ENCODE measurements around the gene SELENOF. TPM values are rescaled to one million over a fixed set of nuclear protein-coding genes. Genes with fewer than 3 reads are reported as not detected.
A peak's percentile ranks its signal among the peaks of the same experiment; 100 is the strongest.

SELENOF gene
- 60.0 and 128 TPM in 2 replicates for total RNA-seq (2012; rRNA removed)
- 124 and 153 TPM in 2 replicates for polyA plus RNA-seq (2012; rRNA removed)
- polyA plus RNA-seq (2012; cell fraction: cytosol; rRNA removed) = 22.7 and 43.6 TPM in 2 replicates
- 3.4 and 38.6 TPM in 2 replicates for polyA plus RNA-seq (2012; cell fraction: nucleus; rRNA removed; ENCODE audit: low replicate concordance)
- Bru-seq, nascent RNA = percentile 91 among the genes with signal in this experiment
- BruChase-seq, experiment 1, labeled RNA remaining after a 6-hour chase = percentile 84 among the genes with signal in this experiment
- BruChase-seq, experiment 2, labeled RNA remaining after a 2-hour chase = percentile 84 among the genes with signal in this experiment
- long read RNA-seq, transcript SELENOF-201 (5 exons, 1,781 nt) = major isoform, 179 of 219 reads
- long read RNA-seq, transcript SELENOF-202 (4 exons, 1,220 nt) = minor isoform, 13 of 219 reads
- long read RNA-seq, partial matches to known transcripts = 5 of 219 reads
- long read RNA-seq, other reads (novel, unspliced or antisense) = 22 of 219 reads

- H3K4ac ChIP-seq (ENCODE audit: low read depth, low read length) = peak within 1 kb of the TSS; percentile 97
- in situ Hi-C loops (cut with MboI; ENCODE audit: low sequenced_read_pairs) = no loop called here
- H3K9me3 ChIP-seq (ENCODE audit: control insufficient read depth, insufficient read depth, low read length) = no peaks in the 10 kb centered on the region
- peak within 1 kb of the TSS; percentile 88 for H3K18ac ChIP-seq (ENCODE audit: low read depth, low read length)
- H3K4me1 ChIP-seq (ENCODE audit: control insufficient read depth, insufficient read depth, low read length) = peaks cover 4% of the 10 kb centered on the region; the same call in 1 of the 2 replicates
- peak within 1 kb of the TSS; percentile 99 for H3K14ac ChIP-seq (replicated peaks; ENCODE audit: low read depth, low read length)
- CTCF ChIA-PET = interaction anchor here (0.8 to 1.0 kb wide), 2 partner anchors 44 to 55 kb away, joined by 3 read pairs; no protein-coding TSS in a partner anchor
- DNase-seq (peak; percentile 100), ATAC-seq (ENCODE audit: low read depth) (peak; percentile 94)
- H2BK20ac ChIP-seq (ENCODE audit: low read depth, low read length) = peak within 1 kb of the TSS; percentile 5; the same call in 1 of the 2 replicates
- H2BK5ac ChIP-seq (ENCODE audit: low read depth, low read length, poor library complexity, severe bottlenecking) = peak within 1 kb of the TSS; percentile 94
- peaks cover 5 to 45% of the 10 kb centered on the region in 2 experiments; a peak in 3 of 4 replicates for H3K79me1 ChIP-seq (ENCODE audit: low read depth in 1 of 2, low read length in 2 of 2)
- no peaks in the 10 kb centered on the region for H3K27me3 ChIP-seq (ENCODE audit: control insufficient read depth, insufficient read depth, low read length)
- peak within 1 kb of the TSS; percentile 90 for H4K5ac ChIP-seq (ENCODE audit: low read depth, low read length)
- intact Hi-C loops (cut with micrococcal nuclease) = loop anchor here (2.0 to 5.0 kb wide), 4 partner anchors 38 to 163 kb away; no protein-coding TSS in a partner anchor
- H2AFZ ChIP-seq (replicated peaks; ENCODE audit: low read length, poor library complexity) = peak within 1 kb of the TSS; percentile 94
- peak within 1 kb of the TSS; percentile 51 for H2BK120ac ChIP-seq (ENCODE audit: low read depth, low read length)
- no TSS peak for BruUV-seq (replicated peaks)
- 0% methylated on average over 9 of the region's 44 CpGs; no CpG with 5 or more reads in 1 of the 2 experiments for WGBS, 2 experiments (ENCODE audit: extremely low coverage in 2 of 2, insufficient read length in 1 of 2)
- H3K27ac ChIP-seq (ENCODE audit: insufficient read depth, low read length) = peak within 1 kb of the TSS; percentile 79
- peak within 1 kb of the TSS; percentile 94 for H3K56ac ChIP-seq (ENCODE audit: extremely low read depth, insufficient read depth, low read length)
- H3K4me2 ChIP-seq (ENCODE audit: low read depth, low read length) = peak within 1 kb of the TSS; percentile 93
- H3K36me3 ChIP-seq (ENCODE audit: control insufficient read depth, insufficient read depth, low read length) = no peaks in the 10 kb centered on the region; the same call in 1 of the 2 replicates
- peaks cover 44% of the 10 kb centered on the region for H4K20me1 ChIP-seq (ENCODE audit: insufficient read depth, low read length)
- TF ChIP-seq NFE2L2 (IDR thresholded peaks at IDR 0.05; ENCODE audit: low read depth, low read length) (no peak), MXI1 (IDR thresholded peaks at IDR 0.05; ENCODE audit: borderline replicate concordance, low read depth, low read length) (0 out of 2 replicates have a peak, but pooled peaks have one; percentile 54), POLR2A (IDR thresholded peaks at IDR 0.05; ENCODE audit: low read depth, low read length) (peak; percentile 83)
- peak within 1 kb of the TSS; percentile 84 for H3K9ac ChIP-seq (ENCODE audit: low read depth, low read length)
- POLR2A ChIA-PET (ENCODE audit: unreplicated experiment) = interaction anchor here (0.7 kb wide), 1 partner anchor 18 kb away, joined by 4 read pairs; no protein-coding TSS in a partner anchor
- dilution Hi-C loops (cut with HindIII; ENCODE audit: low sequenced_read_pairs, unreplicated experiment) = no loop called here
- H4K8ac ChIP-seq (ENCODE audit: low read depth in 2 of 2, low read length in 2 of 2) = peak within 1 kb of the TSS; percentile 88 to 99
- H3K9me1 ChIP-seq (ENCODE audit: insufficient read depth, low read length) = no peaks in the 10 kb centered on the region
- peak within 1 kb of the TSS; percentile 96 for H4K91ac ChIP-seq (ENCODE audit: insufficient read depth, low read depth, low read length)
- peak within 1 kb of the TSS; percentile 99 for H3K23ac ChIP-seq (ENCODE audit: low read depth, low read length)
- peak within 1 kb of the TSS; percentile 97 for H2BK15ac ChIP-seq (ENCODE audit: low read depth, low read length)
- H2AK9ac ChIP-seq (replicated peaks; ENCODE audit: low read depth, low read length, poor library complexity) = peak within 1 kb of the TSS; percentile 71
- H3K4me3 ChIP-seq (ENCODE audit: insufficient read depth, low read depth, low read length) = peak within 1 kb of the TSS; percentile 85
- H2AK5ac ChIP-seq (ENCODE audit: low read depth, low read length) = peak within 1 kb of the TSS; percentile 87
These were observed at the start of gene SELENOF for GRCh38 chr1:86913896-86914600. Gene SELENOF, minus strand, starts transcription at chr1:86914126. Its CDS starts 15 bp downstream, at chr1:86914111.

All from IMR-90 (cell line).